Fibroblast of villous mesenchyme (primary cell): ENCODE data around the gene PDIK1L. TPM values are rescaled to one million over a fixed set of nuclear protein-coding genes. Genes with fewer than 3 reads are reported as not detected.

Experiments used
- DNase-seq: peaks from one replicate; pipeline ENCODE4 v3.0.0-alpha.2; 2010; ENCODE audit warnings: low read depth
- H3K4me3 ChIP-seq: 2 replicates; pipeline ENCODE4 v1.5.1; 2011; ENCODE audit warnings: low read depth, mild to moderate bottlenecking, low read length
- CTCF ChIP-seq: IDR thresholded peaks from 2 replicates; pipeline ENCODE4 v1.5.1; 2012; ENCODE audit warnings: low read depth, mild to moderate bottlenecking, low read length; ENCODE audit not compliant: insufficient read depth
- total RNA-seq: library from RNA; depleted of rRNA; stranded (reverse); fragments of >200 nt; gene quantifications from 2 replicates; pipeline ENCODE4 v1.2.3, GENCODE V29; 2012

Gene PDIK1L
- total RNA-seq, 1 donor = 2.6 TPM

- no peak overlapping the region for H3K4me3 ChIP-seq
- no peak for DNase-seq
- no peak for TF ChIP-seq CTCF
These were observed 32.5 kb upstream of the PDIK1L start for GRCh38 chr1:26079178-26079563.

GRCh38 chr1:26079960-26080814 lies 31.4 kb upstream of the PDIK1L start:
- no peak for DNase-seq
- H3K4me3 ChIP-seq = no peak overlapping the region
- no peak for TF ChIP-seq CTCF

GRCh38 chr1:26081267-26082019 lies 30.2 kb upstream of the PDIK1L start:
- no peak for TF ChIP-seq CTCF
- no peak for DNase-seq
- H3K4me3 ChIP-seq = no peak overlapping the region

DNA sequence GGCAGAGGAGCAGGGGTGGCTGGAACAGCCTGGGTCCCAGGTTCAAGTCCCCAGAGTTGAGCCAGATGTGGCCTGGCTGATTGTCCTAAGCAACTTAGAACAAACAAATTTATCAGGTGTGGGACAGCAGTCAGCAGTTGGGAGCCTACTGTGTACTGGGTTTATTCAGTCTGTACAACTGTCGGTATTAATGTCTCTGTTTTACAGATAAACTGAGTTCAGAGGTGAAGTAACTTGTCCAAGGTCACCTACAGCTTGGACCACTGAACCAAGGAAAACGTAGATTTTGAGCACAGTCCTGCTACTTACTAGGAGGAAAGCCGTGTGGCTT lies 29.6 kb upstream of the PDIK1L start:
- no peak for TF ChIP-seq CTCF
- no peak overlapping the region for H3K4me3 ChIP-seq
- DNase-seq = no peak

GRCh38 chr1:26083208-26083607 lies 28.4 kb upstream of the PDIK1L start:
- peak; percentile 26 for DNase-seq
- no peak for TF ChIP-seq CTCF
- H3K4me3 ChIP-seq = no peak overlapping the region

GRCh38 chr1:26084091-26084561 lies 27.5 kb upstream of the PDIK1L start:
- no peak for DNase-seq
- no peak overlapping the region for H3K4me3 ChIP-seq
- TF ChIP-seq CTCF = no peak
